ENCODE results near the gene LDB2. TPM values are rescaled to one million over a fixed set of nuclear protein-coding genes. Genes with fewer than 3 reads are reported as not detected.

LDB2 gene
- total RNA-seq, 1 experiment from 2014 or later, result not detected

DNA sequence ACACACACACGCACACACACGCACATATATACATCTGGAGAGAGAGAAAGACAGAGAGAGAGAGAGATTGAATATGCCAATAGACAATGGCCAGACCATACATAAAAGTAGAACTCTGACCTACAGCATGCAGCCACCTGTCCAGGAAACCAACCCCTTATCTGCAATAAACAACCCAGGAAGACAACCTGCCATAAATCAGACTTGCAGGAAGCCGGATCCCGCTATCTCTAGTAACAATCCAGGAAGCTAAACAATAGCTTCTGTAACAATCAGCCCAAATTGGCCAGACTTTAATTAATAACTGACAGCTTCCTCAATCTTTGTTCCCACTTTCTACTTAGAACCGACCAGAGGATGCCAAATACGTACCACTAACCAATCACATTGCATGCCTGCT is 173.2 kb downstream of the LDB2 start:
- Histone ChIP-seq H3K27me3 (ENCODE audit: insufficient read depth, low read depth) (0 out of 2 replicates have a peak, but pooled peaks cover 3% of the 10 kb centered on the region), H3K4me3 (no peak overlapping the region), H3K36me3 (ENCODE audit: low read depth) (no peaks in the 10 kb centered on the region), H3K4me1 (replicated peaks; ENCODE audit: insufficient read depth) (no peaks in the 10 kb centered on the region), H3K4me2 (no peak overlapping the region), H3K9me2 (ENCODE audit: insufficient read depth) (no peaks in the 10 kb centered on the region), H3K9me3 (ENCODE audit: insufficient read depth, low read depth) (no peaks in the 10 kb centered on the region), H3K27ac (no peak overlapping the region), H3F3A (ENCODE audit: insufficient read depth, low read depth) (no peaks in the 10 kb centered on the region), H2AFZ (no peak overlapping the region), H3K79me2 (ENCODE audit: low read depth) (no peaks in the 10 kb centered on the region), H4K20me1 (ENCODE audit: insufficient read depth) (no peaks in the 10 kb centered on the region)
- no peak for DNase-seq
- intact Hi-C loops (cut with micrococcal nuclease; ENCODE audit: unreplicated experiment), result no loop called here
- POLR2A ChIA-PET (ENCODE audit: unreplicated experiment), result no interaction called here
- TF ChIP-seq EZH2 (IDR thresholded peaks at IDR 0.05; ENCODE audit: low read depth), result no peak
- TF ChIP-seq, protein P1, sequence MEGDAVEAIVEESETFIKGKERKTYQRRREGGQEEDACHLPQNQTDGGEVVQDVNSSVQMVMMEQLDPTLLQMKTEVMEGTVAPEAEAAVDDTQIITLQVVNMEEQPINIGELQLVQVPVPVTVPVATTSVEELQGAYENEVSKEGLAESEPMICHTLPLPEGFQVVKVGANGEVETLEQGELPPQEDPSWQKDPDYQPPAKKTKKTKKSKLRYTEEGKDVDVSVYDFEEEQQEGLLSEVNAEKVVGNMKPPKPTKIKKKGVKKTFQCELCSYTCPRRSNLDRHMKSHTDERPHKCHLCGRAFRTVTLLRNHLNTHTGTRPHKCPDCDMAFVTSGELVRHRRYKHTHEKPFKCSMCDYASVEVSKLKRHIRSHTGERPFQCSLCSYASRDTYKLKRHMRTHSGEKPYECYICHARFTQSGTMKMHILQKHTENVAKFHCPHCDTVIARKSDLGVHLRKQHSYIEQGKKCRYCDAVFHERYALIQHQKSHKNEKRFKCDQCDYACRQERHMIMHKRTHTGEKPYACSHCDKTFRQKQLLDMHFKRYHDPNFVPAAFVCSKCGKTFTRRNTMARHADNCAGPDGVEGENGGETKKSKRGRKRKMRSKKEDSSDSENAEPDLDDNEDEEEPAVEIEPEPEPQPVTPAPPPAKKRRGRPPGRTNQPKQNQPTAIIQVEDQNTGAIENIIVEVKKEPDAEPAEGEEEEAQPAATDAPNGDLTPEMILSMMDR (conservative IDR thresholded peaks at IDR 0.05), result no peak
- CTCF ChIA-PET, result interaction anchor here (0.6 kb wide), 1 partner anchor 781 kb away, joined by 3 read pairs; no protein-coding TSS in a partner anchor
- BruUV-seq (replicated peaks), result no TSS peak

DNA sequence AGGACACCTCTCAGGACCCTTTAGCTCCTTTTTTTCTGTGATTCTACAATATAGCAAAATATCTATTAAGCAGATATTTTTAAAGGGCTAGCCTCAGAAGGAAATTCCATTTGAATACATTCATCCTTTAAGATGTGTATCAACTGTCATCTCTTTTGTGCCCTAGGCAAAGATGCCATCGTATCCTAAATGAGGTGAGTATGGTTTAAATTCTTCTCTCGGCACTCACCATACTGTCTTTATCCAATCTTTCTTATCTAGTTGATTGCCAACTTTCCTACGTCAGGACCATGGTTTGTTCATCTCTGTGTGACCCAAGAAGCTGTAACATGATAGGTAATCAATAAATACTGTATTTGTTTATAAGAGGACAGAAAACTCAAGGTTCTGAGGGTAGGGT is 176.0 kb downstream of the LDB2 start:
- Histone ChIP-seq H3K9me2 (ENCODE audit: insufficient read depth) (no peaks in the 10 kb centered on the region), H3K9me3 (ENCODE audit: insufficient read depth, low read depth) (no peaks in the 10 kb centered on the region), H3K4me2 (no peak overlapping the region), H3K79me2 (ENCODE audit: low read depth) (no peaks in the 10 kb centered on the region), H3F3A (ENCODE audit: insufficient read depth, low read depth) (no peaks in the 10 kb centered on the region), H3K27ac (no peak overlapping the region), H3K4me1 (replicated peaks; ENCODE audit: insufficient read depth) (no peaks in the 10 kb centered on the region), H3K4me3 (no peak overlapping the region), H3K27me3 (ENCODE audit: insufficient read depth, low read depth) (no peaks in the 10 kb centered on the region), H4K20me1 (ENCODE audit: insufficient read depth) (no peaks in the 10 kb centered on the region), H3K36me3 (ENCODE audit: low read depth) (no peaks in the 10 kb centered on the region), H2AFZ (no peak overlapping the region)
- TF ChIP-seq EZH2 (IDR thresholded peaks at IDR 0.05; ENCODE audit: low read depth), result no peak
- TF ChIP-seq, protein P1 (conservative IDR thresholded peaks at IDR 0.05), result no peak
- BruUV-seq (replicated peaks), result no TSS peak
- ChIA-PET POLR2A (ENCODE audit: unreplicated experiment) (no interaction called here), CTCF (no interaction called here)
- intact Hi-C loops (cut with micrococcal nuclease; ENCODE audit: unreplicated experiment), result no loop called here
- no peak for DNase-seq

DNA sequence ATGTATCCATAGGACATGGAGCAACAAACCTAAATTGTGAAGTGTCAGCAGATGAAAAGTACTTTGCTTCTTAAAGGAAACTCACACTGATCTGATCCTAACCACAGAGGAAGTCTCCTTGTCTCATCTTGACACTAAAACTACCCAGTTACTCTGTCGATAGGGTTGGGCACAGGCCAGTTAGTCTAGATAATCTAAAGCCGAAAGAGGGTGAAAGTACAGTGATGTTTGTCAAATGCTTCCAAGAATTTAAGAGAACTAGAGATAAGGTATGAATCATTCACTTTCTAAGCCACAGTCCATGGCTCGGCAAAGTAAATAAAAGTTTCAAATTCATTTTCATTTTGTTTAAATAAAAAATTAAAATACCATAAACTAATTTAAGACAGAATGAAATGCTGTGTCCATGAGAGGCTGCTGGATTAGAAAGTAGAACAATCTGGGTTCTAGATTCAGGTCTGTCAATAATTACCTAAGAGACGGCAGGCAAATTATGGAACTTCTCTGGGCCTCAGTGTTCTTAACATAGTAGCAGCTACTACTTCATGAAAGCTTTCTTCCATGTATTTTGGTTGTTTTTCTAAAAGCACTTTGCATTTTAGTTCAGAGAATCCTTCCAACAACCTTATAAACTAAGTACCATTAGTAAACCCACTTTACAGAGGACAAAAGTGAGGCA is 176.7 kb downstream of the LDB2 start:
- Histone ChIP-seq H3K4me1 (replicated peaks; ENCODE audit: insufficient read depth) (no peaks in the 10 kb centered on the region), H3K4me2 (no peak overlapping the region), H3K79me2 (ENCODE audit: low read depth) (no peaks in the 10 kb centered on the region), H3F3A (ENCODE audit: insufficient read depth, low read depth) (no peaks in the 10 kb centered on the region), H3K4me3 (no peak overlapping the region), H4K20me1 (ENCODE audit: insufficient read depth) (no peaks in the 10 kb centered on the region), H3K27ac (no peak overlapping the region), H3K27me3 (ENCODE audit: insufficient read depth, low read depth) (no peaks in the 10 kb centered on the region), H3K9me3 (ENCODE audit: insufficient read depth, low read depth) (no peaks in the 10 kb centered on the region), H3K36me3 (ENCODE audit: low read depth) (no peaks in the 10 kb centered on the region), H3K9me2 (ENCODE audit: insufficient read depth) (no peaks in the 10 kb centered on the region), H2AFZ (no peak overlapping the region)
- no peak for TF ChIP-seq EZH2 (IDR thresholded peaks at IDR 0.05; ENCODE audit: low read depth)
- TF ChIP-seq, protein P1 (conservative IDR thresholded peaks at IDR 0.05), result no peak
- CTCF ChIA-PET, result no interaction called here
- intact Hi-C loops (cut with micrococcal nuclease; ENCODE audit: unreplicated experiment), result no loop called here
- BruUV-seq (replicated peaks), result no TSS peak
- POLR2A ChIA-PET (ENCODE audit: unreplicated experiment), result no interaction called here
- no peak for DNase-seq
